H9 (cell line): Measurements from ENCODE around the gene HOXD11. TPM values are rescaled to one million over a fixed set of nuclear protein-coding genes. Genes with fewer than 3 reads are reported as not detected.
A peak's percentile ranks its signal among the peaks of the same experiment; 100 is the strongest.

Source experiments
- DNase-seq: peaks from one replicate; pipeline ENCODE4 v3.0.0-alpha.2; 2017
- H2AFZ ChIP-seq: one replicate; pipeline ENCODE4 v1.6.1; 2013; ENCODE audit warnings: mild to moderate bottlenecking, low read length, control low read depth, moderate library complexity
- H2AK5ac ChIP-seq: 2 replicates; pipeline ENCODE4 v1.6.1; 2013; ENCODE audit warnings: low read length, control low read depth, mixed read lengths; ENCODE audit not compliant: insufficient read length
- H2BK120ac ChIP-seq: one replicate; pipeline ENCODE4 v1.6.1; 2013; ENCODE audit warnings: low read depth, mild to moderate bottlenecking, low read length, control low read depth, inconsistent platforms; ENCODE audit not compliant: poor library complexity, severe bottlenecking
- H2BK12ac ChIP-seq: 2 replicates; pipeline ENCODE4 v1.6.1; 2013; ENCODE audit warnings: low read length, control low read depth, mixed read lengths, low read depth; ENCODE audit not compliant: insufficient read length
- H2BK15ac ChIP-seq: 2 replicates; pipeline ENCODE4 v1.6.1; 2013; ENCODE audit warnings: low read depth, low read length, control low read depth
- H2BK20ac ChIP-seq: one replicate; pipeline ENCODE4 v1.6.1; 2013; ENCODE audit warnings: low read depth, mild to moderate bottlenecking, low read length, control low read depth, inconsistent platforms; ENCODE audit not compliant: poor library complexity, severe bottlenecking
- H2BK5ac ChIP-seq: 2 replicates; pipeline ENCODE4 v1.6.1; 2013; ENCODE audit warnings: low read length, control low read depth, mixed read lengths; ENCODE audit not compliant: insufficient read length
- H3K14ac ChIP-seq: 2 replicates; pipeline ENCODE4 v1.6.1; 2013; ENCODE audit warnings: low read length, control low read depth; ENCODE audit not compliant: insufficient read depth
- H3K18ac ChIP-seq: 2 replicates; pipeline ENCODE4 v1.6.1; 2013; ENCODE audit warnings: low read depth, mild to moderate bottlenecking, mixed read lengths, low read length, control low read depth; ENCODE audit not compliant: insufficient read length
- H3K23ac ChIP-seq: 2 replicates; pipeline ENCODE4 v1.6.1; 2013; ENCODE audit warnings: low read length, control low read depth, mixed read lengths, low read depth; ENCODE audit not compliant: insufficient read length
- H3K23me2 ChIP-seq: 2 replicates; pipeline ENCODE4 v1.6.1; 2013; ENCODE audit warnings: low read depth, mild to moderate bottlenecking, mixed read lengths, low read length, control low read depth; ENCODE audit not compliant: insufficient read length, poor library complexity, severe bottlenecking
- H3K27ac ChIP-seq: 2 replicates; pipeline ENCODE4 v1.5.1; 2013; ENCODE audit warnings: low read length, control low read depth, mixed read lengths, low read depth; ENCODE audit not compliant: insufficient read length
- H3K27me3 ChIP-seq: 2 replicates; pipeline ENCODE4 v1.6.1; 2013; ENCODE audit warnings: low read length, control low read depth, inconsistent platforms; ENCODE audit not compliant: insufficient read depth
- H3K4ac ChIP-seq: 2 replicates; pipeline ENCODE4 v1.6.1; 2013; ENCODE audit warnings: low read depth, mild to moderate bottlenecking, control low read depth, inconsistent platforms, low read length, moderate library complexity
- H3K4me1 ChIP-seq: 2 replicates; pipeline ENCODE4 v1.6.1; 2013; ENCODE audit warnings: low read length, control low read depth, inconsistent platforms; ENCODE audit not compliant: insufficient read depth
- H3K4me2 ChIP-seq: 2 replicates; pipeline ENCODE4 v1.6.1; 2013; ENCODE audit warnings: low read length, control low read depth, mixed read lengths; ENCODE audit not compliant: insufficient read length, insufficient read depth
- H3K56ac ChIP-seq: 2 replicates; pipeline ENCODE4 v1.6.1; 2013; ENCODE audit warnings: low read depth, mild to moderate bottlenecking, mixed read lengths, low read length, control low read depth; ENCODE audit not compliant: insufficient read length
- H3K79me1 ChIP-seq: 2 replicates; pipeline ENCODE4 v1.6.1; 2013; ENCODE audit warnings: low read depth, mild to moderate bottlenecking, moderate library complexity, low read length, control low read depth, inconsistent platforms; ENCODE audit not compliant: insufficient read depth, poor library complexity, severe bottlenecking
- H3K79me2 ChIP-seq: 2 replicates; pipeline ENCODE4 v1.6.1; 2013; ENCODE audit warnings: low read length, control low read depth, inconsistent platforms; ENCODE audit not compliant: insufficient read depth
- H3K9ac ChIP-seq: 2 replicates; pipeline ENCODE4 v1.6.1; 2013; ENCODE audit warnings: low read length, control low read depth, mixed read lengths; ENCODE audit not compliant: insufficient read length; ENCODE audit errors: extremely low read depth
- H3K9me3 ChIP-seq: one replicate; pipeline ENCODE4 v1.6.1; 2013; ENCODE audit warnings: low read depth, low read length, inconsistent platforms; ENCODE audit not compliant: control insufficient read depth
- H3T11ph ChIP-seq: one replicate; pipeline ENCODE4 v1.6.1; 2013; ENCODE audit warnings: mild to moderate bottlenecking, low read length, control low read depth, inconsistent platforms
- H4K20me1 ChIP-seq: one replicate; pipeline ENCODE4 v1.6.1; 2013; ENCODE audit not compliant: control insufficient read depth, insufficient read length, insufficient read depth
- H4K5ac ChIP-seq: 2 replicates; pipeline ENCODE4 v1.6.1; 2013; ENCODE audit warnings: low read depth, mild to moderate bottlenecking, mixed read lengths, low read length, control low read depth; ENCODE audit not compliant: insufficient read length
- H4K8ac ChIP-seq: replicated peaks from 2 replicates; pipeline ENCODE4 v1.6.1; 2013; ENCODE audit warnings: low read length, control low read depth, mixed read lengths, low read depth; ENCODE audit not compliant: insufficient read length
- H4K91ac ChIP-seq: 2 replicates; pipeline ENCODE4 v1.6.1; 2013; ENCODE audit warnings: low read depth, mild to moderate bottlenecking, moderate library complexity, mixed read lengths, low read length, control low read depth; ENCODE audit not compliant: insufficient read length
- H3K27ac Mint-ChIP-seq, 3 experiments: 2 replicates in 2 of 3; 3 replicates in 1 of 3; pipeline ENCODE4 v1.8.0; 2020 to 2021; ENCODE audit warnings: mixed read lengths in 3 of 3, mild to moderate bottlenecking in 1 of 3, moderate library complexity in 1 of 3
- H3K27me3 Mint-ChIP-seq: 2 replicates; pipeline ENCODE4 v1.8.0; 2021; ENCODE audit warnings: low read depth, mild to moderate bottlenecking, moderate library complexity, mixed read lengths
- H3K36me3 Mint-ChIP-seq, 3 experiments: 2 replicates in 2 of 3; 3 replicates in 1 of 3; pipeline ENCODE4 v1.8.0; 2020 to 2021; ENCODE audit warnings: low read depth in 3 of 3, mixed read lengths in 3 of 3; ENCODE audit not compliant: insufficient read depth in 1 of 3
- H3K4me1 Mint-ChIP-seq, 2 experiments: 2 replicates each; pipeline ENCODE4 v1.8.0; 2020; ENCODE audit warnings: mixed read lengths in 2 of 2
- H3K4me3 Mint-ChIP-seq, 2 experiments: 2 replicates in 1 of 2; 3 replicates in 1 of 2; pipeline ENCODE4 v1.8.0; 2020 to 2021; ENCODE audit warnings: mild to moderate bottlenecking in 2 of 2, mixed read lengths in 2 of 2, moderate library complexity in 1 of 2
- H3K9me3 Mint-ChIP-seq, 2 experiments: 2 replicates in 1 of 2; 3 replicates in 1 of 2; pipeline ENCODE4 v1.8.0; 2020; ENCODE audit warnings: mild to moderate bottlenecking in 2 of 2, mixed read lengths in 2 of 2, moderate library complexity in 1 of 2
- CTCF ChIP-seq: fragments of 200-600 bp; sonication (generic); conservative IDR thresholded peaks from 3 replicates; pipeline ENCODE4 v1.8.0; 2021; ENCODE audit warnings: antibody characterized with exemption, mild to moderate bottlenecking
- WGBS: extraction: QIAGEN DNeasy Blood & Tissue Kit; methylation state at CpG from one replicate; pipeline ENCODE4 v1.1.7; 2013; ENCODE audit warnings: missing lambda C conversion rate, low lambda C conversion rate, mixed read lengths; ENCODE audit not compliant: insufficient read length; ENCODE audit errors: extremely low coverage; 5-methylcytosine and 5-hydroxymethylcytosine counted together
- total RNA-seq: library from RNA; stranded (reverse); gene quantifications from 2 replicates; pipeline ENCODE4 v1.2.1, GENCODE V29; 2021

The HOXD11 gene
- total RNA-seq, 1 experiment from 2014 or later = not detected

GRCh38 chr2:176083796-176084261 lies 23.3 kb upstream of the HOXD11 start, which contains the start of gene EVX2:
TSS of gene EVX2 (minus strand) at chr2:176083962. CDS start at chr2:176083776, 186 bp downstream.
- Mint-ChIP-seq H3K27me3 (peaks cover 97% of the 10 kb centered on the region), H3K9me3 (peaks cover 5 to 9% of the 10 kb centered on the region in 2 experiments; a peak in 4 of 5 replicates), H3K27ac (no peak within 1 kb of the TSS), H3K4me1 (peaks cover 22 to 47% of the 10 kb centered on the region in 2 experiments), H3K36me3 (no peaks in the 10 kb centered on the region), H3K4me3 (peak within 1 kb of the TSS; percentile 24 to 64; a peak in 4 of 5 replicates)
- Histone ChIP-seq H2BK5ac (no peak within 1 kb of the TSS), H2AFZ (no peak within 1 kb of the TSS), H3K27ac (no peak within 1 kb of the TSS), H3K56ac (no peak within 1 kb of the TSS), H3T11ph (no peak within 1 kb of the TSS), H4K8ac (no peak within 1 kb of the TSS), H3K79me2 (no peaks in the 10 kb centered on the region), H2BK20ac (no peak within 1 kb of the TSS), H3K23ac (no peak within 1 kb of the TSS), H3K79me1 (no peaks in the 10 kb centered on the region), H3K4ac (no peak within 1 kb of the TSS), H4K91ac (no peak within 1 kb of the TSS), H2BK120ac (no peak within 1 kb of the TSS), H3K14ac (no peak within 1 kb of the TSS), H3K9me3 (no peaks in the 10 kb centered on the region), H2BK12ac (no peak within 1 kb of the TSS), H3K4me1 (no peaks in the 10 kb centered on the region), H3K23me2 (peaks cover 6% of the 10 kb centered on the region), H4K20me1 (no peaks in the 10 kb centered on the region), H3K18ac (no peak within 1 kb of the TSS), H2BK15ac (no peak within 1 kb of the TSS), H3K4me2 (no peak within 1 kb of the TSS), H4K5ac (no peak within 1 kb of the TSS), H3K9ac (no peak within 1 kb of the TSS), H3K27me3 (peaks cover 95% of the 10 kb centered on the region), H2AK5ac (no peak within 1 kb of the TSS)
- peak; percentile 1 for DNase-seq
- no CpG with 5 or more reads among the region's 27 CpGs for WGBS
- TF ChIP-seq CTCF = no peak
